Esophagus (tissue), 2 donors: ENCODE data around the gene PCF11. TPM values are rescaled to one million over a fixed set of nuclear protein-coding genes. Genes with fewer than 3 reads are reported as not detected.

Experiments
- H3K27ac ChIP-seq, 2 donors: one replicate each; pipeline ENCODE4 v1.5.1; 2013; ENCODE audit warnings: low read depth in 2 of 2, mild to moderate bottlenecking in 2 of 2, inconsistent platforms in 1 of 2, low read length in 1 of 2, moderate library complexity in 1 of 2
- H3K27me3 ChIP-seq, 2 donors: one replicate each; pipeline ENCODE4 v1.6.1; 2013; ENCODE audit warnings: low read length in 2 of 2, control low read depth in 1 of 2, mild to moderate bottlenecking in 1 of 2; ENCODE audit not compliant: insufficient read depth in 2 of 2, control insufficient read depth in 1 of 2
- H3K36me3 ChIP-seq, 2 donors: one replicate each; pipeline ENCODE4 v1.6.1; 2013; ENCODE audit warnings: low read length in 1 of 2; ENCODE audit not compliant: control insufficient read depth in 2 of 2, insufficient read depth in 2 of 2
- H3K4me1 ChIP-seq, 2 donors: one replicate each; pipeline ENCODE4 v1.6.1; 2013; ENCODE audit warnings: low read length in 1 of 2; ENCODE audit not compliant: control insufficient read depth in 2 of 2, insufficient read depth in 2 of 2
- H3K4me3 ChIP-seq, 2 donors: one replicate each; pipeline ENCODE4 v1.5.1; 2013; ENCODE audit warnings: low read length in 2 of 2, mild to moderate bottlenecking in 2 of 2, low read depth in 1 of 2, moderate library complexity in 1 of 2
- H3K9me3 ChIP-seq, 2 donors: one replicate each; pipeline ENCODE4 v1.6.1; 2013; ENCODE audit warnings: mild to moderate bottlenecking in 2 of 2, low read depth in 1 of 2, low read length in 1 of 2, moderate library complexity in 1 of 2; ENCODE audit not compliant: control insufficient read depth in 2 of 2, insufficient read depth in 1 of 2
- WGBS, 2 donors: extraction: QIAGEN DNeasy Blood & Tissue Kit; methylation state at CpG; one replicate each; pipeline ENCODE4 v1.1.7; 2013; 5-methylcytosine and 5-hydroxymethylcytosine counted together
- polyA plus RNA-seq, 2 donors: library from polyadenylated mRNA; stranded (reverse); fragments of 200-250 nt; gene quantifications; one replicate each; pipeline ENCODE4 v1.2.3, GENCODE V29; 2013
- donor health status: healthy with polysubstance abuse.
- donor health status: Bipolar disorder and iron deficiency.

The PCF11 gene
- polyA plus RNA-seq, 2 donors, result 24.7 to 38.7 TPM

DNA sequence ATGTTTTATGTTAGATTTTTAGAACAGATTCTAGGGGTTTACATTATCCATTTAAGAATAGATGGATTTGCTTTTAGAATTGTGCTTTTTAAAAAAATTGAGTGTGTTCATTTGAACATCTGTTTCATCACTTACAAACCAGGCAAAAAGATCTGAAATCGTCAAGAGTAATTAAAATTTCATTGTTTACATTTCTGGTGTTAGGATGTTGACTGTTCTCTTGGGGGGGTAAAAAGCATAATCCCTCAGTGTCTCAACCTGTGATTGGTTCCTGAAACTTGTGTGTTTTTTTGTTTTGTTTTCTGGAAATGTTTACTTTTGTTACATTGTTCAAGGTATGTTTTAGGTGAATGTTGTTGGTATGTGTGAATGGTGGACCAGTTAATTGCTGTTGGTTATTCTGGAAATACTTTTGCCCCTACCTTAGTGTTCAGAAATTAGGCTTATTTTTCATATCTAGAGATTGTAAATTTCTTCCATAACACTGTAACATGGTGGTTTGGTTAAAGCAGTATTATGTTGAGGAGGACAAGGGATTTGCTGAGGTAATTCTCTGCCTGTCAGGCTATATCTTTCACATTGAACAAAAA is 4.8 kb downstream of the PCF11 start:
- Histone ChIP-seq H3K4me3 (peak overlapping the region in 1 of 2 donors; percentile 19), H3K27ac (no peak overlapping the region), H3K36me3 (peaks cover 4 to 6% of the 10 kb centered on the region in 2 donors)

GRCh38 chr11:83162377-83162776 is 5.4 kb downstream of the PCF11 start:
- Histone ChIP-seq H3K4me3 (no peak overlapping the region), H3K27ac (no peak overlapping the region), H3K4me1 (no peaks in the 10 kb centered on the region), H3K9me3 (no peaks in the 10 kb centered on the region), H3K27me3 (no peaks in the 10 kb centered on the region), H3K36me3 (peaks cover 4 to 6% of the 10 kb centered on the region in 2 donors)
- WGBS, 2 donors, result 63 to 64% methylated on average over 2 of the region's 2 CpGs

More for the DNA sequence above, 4.8 kb downstream of the PCF11 start:
- WGBS, 2 donors, result 20 to 23% methylated on average over 1 of the region's 1 CpG
- Histone ChIP-seq H3K9me3 (no peaks in the 10 kb centered on the region), H3K27me3 (no peaks in the 10 kb centered on the region), H3K4me1 (no peaks in the 10 kb centered on the region)

DNA sequence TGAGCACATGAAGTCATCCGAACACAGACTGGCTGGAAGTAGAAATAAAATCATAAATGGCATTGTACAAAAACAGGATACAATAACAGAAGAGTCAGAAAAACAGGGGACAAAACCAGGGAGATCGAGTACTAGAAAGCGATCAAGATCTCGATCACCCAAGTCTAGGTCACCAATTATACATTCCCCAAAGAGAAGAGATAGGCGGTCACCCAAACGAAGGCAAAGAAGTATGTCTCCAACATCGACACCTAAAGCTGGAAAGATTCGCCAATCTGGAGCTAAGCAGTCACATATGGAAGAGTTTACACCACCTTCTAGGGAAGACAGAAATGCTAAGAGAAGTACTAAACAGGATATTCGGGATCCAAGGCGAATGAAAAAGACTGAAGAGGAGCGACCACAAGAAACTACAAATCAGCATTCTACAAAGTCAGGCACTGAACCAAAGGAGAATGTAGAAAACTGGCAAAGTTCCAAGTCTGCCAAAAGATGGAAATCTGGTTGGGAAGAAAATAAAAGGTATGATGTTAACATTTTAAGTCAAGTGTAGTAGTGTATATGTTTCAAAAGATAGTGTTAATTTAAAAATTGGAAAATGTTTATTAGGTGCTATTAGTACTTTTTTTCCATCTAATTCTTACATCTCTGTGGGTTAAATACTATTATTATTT is 9.4 kb downstream of the PCF11 start:
- no peak overlapping the region for H3K4me3 ChIP-seq
- peaks cover 15 to 20% of the 10 kb centered on the region in 2 donors for H3K36me3 ChIP-seq
- peaks cover 0 to 9% of the 10 kb centered on the region in 2 donors for H3K4me1 ChIP-seq
- WGBS, 2 donors, result 94 to 98% methylated on average over 11 of the region's 11 CpGs
- no peaks in the 10 kb centered on the region for H3K9me3 ChIP-seq
- H3K27me3 ChIP-seq, result no peaks in the 10 kb centered on the region
- no peak overlapping the region for H3K27ac ChIP-seq

DNA sequence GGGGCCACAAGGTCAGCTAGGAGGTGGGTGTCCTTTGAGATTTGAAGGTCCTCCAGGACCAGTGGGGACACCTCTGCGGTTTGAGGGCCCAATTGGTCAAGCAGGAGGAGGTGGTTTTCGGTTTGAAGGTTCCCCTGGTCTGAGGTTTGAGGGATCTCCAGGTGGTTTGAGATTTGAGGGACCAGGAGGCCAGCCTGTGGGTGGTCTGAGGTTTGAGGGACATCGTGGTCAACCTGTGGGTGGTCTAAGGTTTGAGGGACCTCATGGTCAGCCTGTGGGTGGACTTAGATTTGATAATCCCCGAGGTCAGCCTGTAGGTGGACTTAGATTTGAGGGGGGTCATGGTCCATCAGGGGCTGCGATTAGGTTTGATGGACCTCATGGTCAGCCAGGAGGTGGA is 11.8 kb downstream of the PCF11 start:
- no peak overlapping the region for H3K27ac ChIP-seq
- no peaks in the 10 kb centered on the region for H3K27me3 ChIP-seq
- 97 to 98% methylated on average over 5 of the region's 5 CpGs for WGBS, 2 donors
- H3K9me3 ChIP-seq, result no peaks in the 10 kb centered on the region
- peaks cover 3 to 9% of the 10 kb centered on the region in 2 donors for H3K4me1 ChIP-seq
- peaks cover 15 to 20% of the 10 kb centered on the region in 2 donors for H3K36me3 ChIP-seq
- no peak overlapping the region for H3K4me3 ChIP-seq

GRCh38 chr11:83170865-83171264 is 13.9 kb downstream of the PCF11 start:
- 48 to 65% methylated on average over 2 of the region's 2 CpGs for WGBS, 2 donors
- H3K4me1 ChIP-seq, result peaks cover 3 to 9% of the 10 kb centered on the region in 2 donors
- H3K36me3 ChIP-seq, result peaks cover 9 to 22% of the 10 kb centered on the region in 2 donors

DNA sequence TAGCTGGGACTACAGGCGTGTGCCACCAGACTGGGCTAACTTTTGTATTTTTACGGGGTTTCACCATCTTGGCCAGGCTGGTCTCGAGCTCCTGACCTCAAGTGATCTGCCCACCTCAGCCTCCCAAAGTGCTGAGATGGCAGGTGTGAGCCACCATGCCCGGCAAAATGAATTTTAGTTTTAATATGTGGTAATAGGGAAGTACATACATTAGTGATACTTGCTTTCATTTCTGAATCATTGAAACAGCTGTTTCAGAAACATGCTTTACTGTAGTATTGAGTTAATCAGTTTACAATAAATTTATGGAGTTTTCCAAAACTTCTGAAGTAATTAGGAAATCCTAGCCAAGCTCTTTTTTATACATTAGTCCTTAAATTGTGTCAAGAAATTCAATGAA is 15.6 kb downstream of the PCF11 start:
- Histone ChIP-seq H3K27me3 (no peaks in the 10 kb centered on the region), H3K4me3 (no peak overlapping the region), H3K36me3 (peaks cover 9 to 21% of the 10 kb centered on the region in 2 donors), H3K27ac (peak overlapping the region in 1 of 2 donors; percentile 31), H3K4me1 (peaks cover 3 to 9% of the 10 kb centered on the region in 2 donors), H3K9me3 (no peaks in the 10 kb centered on the region)
- 84 to 89% methylated on average over 4 of the region's 4 CpGs for WGBS, 2 donors

More at GRCh38 chr11:83170865-83171264, 13.9 kb downstream of the PCF11 start:
- no peaks in the 10 kb centered on the region for H3K9me3 ChIP-seq
- peak overlapping the region in 1 of 2 donors; percentile 28 for H3K4me3 ChIP-seq
- H3K27ac ChIP-seq, result no peak overlapping the region
- H3K27me3 ChIP-seq, result no peaks in the 10 kb centered on the region

- Histone ChIP-seq H3K36me3 (peaks cover 4 to 12% of the 10 kb centered on the region in 2 donors), H3K9me3 (no peaks in the 10 kb centered on the region), H3K4me1 (peaks cover 3 to 4% of the 10 kb centered on the region in 2 donors), H3K4me3 (no peak overlapping the region), H3K27me3 (no peaks in the 10 kb centered on the region), H3K27ac (no peak overlapping the region)
Observed at GRCh38 chr11:83174008-83174407, 17.1 kb downstream of the PCF11 start.

DNA sequence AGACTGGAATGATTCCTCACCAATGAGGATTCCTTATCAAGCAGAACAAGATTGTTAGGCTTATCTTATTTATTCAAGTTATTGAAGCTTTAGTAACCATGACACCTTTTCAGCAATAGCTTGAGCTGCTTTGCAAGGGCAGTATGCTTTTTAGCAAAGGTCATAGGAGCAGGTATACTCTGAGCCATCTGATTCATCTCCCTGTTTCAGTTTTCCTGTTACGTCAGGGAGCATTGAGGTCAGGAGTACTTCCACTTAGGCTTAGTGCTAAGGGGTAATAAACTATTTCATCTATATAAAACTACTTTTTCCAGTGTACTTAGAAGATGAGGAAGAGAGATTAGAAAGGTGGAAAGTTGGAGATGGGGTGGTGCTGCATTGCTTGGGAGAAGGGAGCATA is 18.9 kb downstream of the PCF11 start:
- Histone ChIP-seq H3K4me3 (no peak overlapping the region), H3K27ac (no peak overlapping the region), H3K27me3 (no peaks in the 10 kb centered on the region), H3K36me3 (peaks cover 2 to 6% of the 10 kb centered on the region in 2 donors), H3K4me1 (peaks cover 0 to 3% of the 10 kb centered on the region in 2 donors), H3K9me3 (no peaks in the 10 kb centered on the region)
- 65 to 77% methylated on average over 1 of the region's 1 CpG for WGBS, 2 donors

GRCh38 chr11:83181815-83182214 is 24.9 kb downstream of the PCF11 start:
- Histone ChIP-seq H3K27me3 (no peaks in the 10 kb centered on the region), H3K27ac (no peak overlapping the region), H3K4me3 (no peak overlapping the region), H3K36me3 (peaks cover 2% of the 10 kb centered on the region in 2 donors), H3K9me3 (no peaks in the 10 kb centered on the region), H3K4me1 (no peaks in the 10 kb centered on the region)
- WGBS, 2 donors, result 46 to 53% methylated on average over 2 of the region's 2 CpGs

DNA sequence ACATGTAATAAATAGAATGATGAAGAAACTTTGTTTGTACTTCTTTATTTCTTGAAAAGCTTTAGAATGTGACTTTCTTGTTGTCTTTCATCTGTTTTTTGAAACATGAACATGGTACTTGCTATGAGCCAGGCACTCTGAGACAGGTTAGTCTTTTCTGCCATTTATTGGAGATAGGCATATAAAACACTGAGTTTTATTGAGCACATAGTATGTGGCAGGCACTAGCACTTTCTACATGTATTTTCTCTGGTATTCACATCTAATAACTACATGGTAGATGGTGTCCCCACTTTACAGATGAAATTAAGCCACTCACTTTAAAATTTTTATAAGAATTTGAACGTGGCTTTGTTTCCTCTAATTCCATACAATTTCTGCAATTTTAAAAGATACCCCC is 28.8 kb downstream of the PCF11 start:
- no peaks in the 10 kb centered on the region for H3K4me1 ChIP-seq
- H3K27ac ChIP-seq, result no peak overlapping the region
- no peaks in the 10 kb centered on the region for H3K9me3 ChIP-seq
- peaks cover 0 to 2% of the 10 kb centered on the region in 2 donors for H3K36me3 ChIP-seq
- WGBS, 2 donors, result 87 to 95% methylated on average over 1 of the region's 1 CpG
- no peak overlapping the region for H3K4me3 ChIP-seq
- H3K27me3 ChIP-seq, result no peaks in the 10 kb centered on the region
